ENCODE measurements around the gene C1orf159.

The C1orf159 gene

DNA sequence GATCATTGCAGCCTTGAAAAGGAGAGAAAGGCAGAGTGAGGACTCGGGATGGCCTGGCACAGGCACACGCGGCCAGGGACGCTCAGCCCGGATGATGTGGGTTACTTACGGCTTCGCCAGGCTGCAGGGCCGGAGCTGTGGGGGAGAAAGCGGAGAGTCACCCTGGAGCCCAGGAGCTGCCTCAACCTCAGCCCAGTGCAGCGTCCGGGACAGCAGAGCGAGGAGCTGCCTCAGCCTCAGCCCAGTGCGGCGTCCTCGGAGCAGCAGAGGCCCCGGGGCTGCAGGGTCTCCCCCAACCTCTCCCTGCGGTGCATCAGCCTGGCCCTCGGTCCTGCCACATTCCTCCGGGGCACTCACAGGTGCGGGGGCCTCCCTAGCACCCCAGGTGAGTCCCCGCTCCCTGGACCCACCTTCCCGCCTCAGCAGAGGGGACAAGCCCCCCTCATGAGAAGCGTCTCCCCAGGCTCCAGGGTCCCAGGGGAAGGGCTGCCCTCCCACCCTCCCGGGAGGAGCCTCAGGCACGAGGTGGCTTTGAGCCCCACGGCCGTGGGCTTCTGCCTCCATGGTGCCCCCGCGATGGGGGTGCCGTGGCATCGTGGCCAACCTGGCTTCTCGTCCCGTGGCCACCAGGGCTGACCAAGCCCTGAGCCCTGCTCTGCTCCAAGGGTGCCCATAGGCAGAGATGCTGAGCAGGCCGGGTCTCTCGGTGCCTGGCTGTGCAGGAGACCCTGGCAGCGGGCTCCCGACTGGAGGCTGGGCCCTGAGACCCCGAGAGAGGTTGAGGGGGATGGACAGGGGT, 31.3 kb downstream of the C1orf159 start:
- Histone ChIP-seq H4K20me1 (ENCODE audit: low read depth, low read length) (no peaks in the 10 kb centered on the region), H3K79me2 (ENCODE audit: insufficient read depth, low read length) (no peaks in the 10 kb centered on the region), H3K4me3 (ENCODE audit: insufficient read depth, low read length, poor library complexity, severe bottlenecking) (no peak overlapping the region), H3K27ac (ENCODE audit: low read depth, low read length) (no peak overlapping the region), H3K9me2 (replicated peaks; ENCODE audit: insufficient read depth, low read length) (no peaks in the 10 kb centered on the region), H3K36me3 (ENCODE audit: low read length) (no peaks in the 10 kb centered on the region), H3K9ac (ENCODE audit: low read length) (no peak overlapping the region), H2AFZ (ENCODE audit: low read depth, low read length, severe bottlenecking) (no peak overlapping the region), H3K4me2 (ENCODE audit: low read depth, low read length, poor library complexity, severe bottlenecking) (no peak overlapping the region), H3K9me3 (ENCODE audit: insufficient read depth, low read length) (no peaks in the 10 kb centered on the region), H3K27me3 (ENCODE audit: low read length) (no peaks in the 10 kb centered on the region), H3F3A (ENCODE audit: insufficient read depth) (no peaks in the 10 kb centered on the region; the same call in 1 of the 2 replicates)
- TF ChIP-seq EZH2phosphoT487 (conservative IDR thresholded peaks at IDR 0.05; ENCODE audit: low read length) (no peak), CTCF (IDR thresholded peaks at IDR 0.05; ENCODE audit: insufficient read depth, low read length, poor library complexity, severe bottlenecking) (no peak)

DNA sequence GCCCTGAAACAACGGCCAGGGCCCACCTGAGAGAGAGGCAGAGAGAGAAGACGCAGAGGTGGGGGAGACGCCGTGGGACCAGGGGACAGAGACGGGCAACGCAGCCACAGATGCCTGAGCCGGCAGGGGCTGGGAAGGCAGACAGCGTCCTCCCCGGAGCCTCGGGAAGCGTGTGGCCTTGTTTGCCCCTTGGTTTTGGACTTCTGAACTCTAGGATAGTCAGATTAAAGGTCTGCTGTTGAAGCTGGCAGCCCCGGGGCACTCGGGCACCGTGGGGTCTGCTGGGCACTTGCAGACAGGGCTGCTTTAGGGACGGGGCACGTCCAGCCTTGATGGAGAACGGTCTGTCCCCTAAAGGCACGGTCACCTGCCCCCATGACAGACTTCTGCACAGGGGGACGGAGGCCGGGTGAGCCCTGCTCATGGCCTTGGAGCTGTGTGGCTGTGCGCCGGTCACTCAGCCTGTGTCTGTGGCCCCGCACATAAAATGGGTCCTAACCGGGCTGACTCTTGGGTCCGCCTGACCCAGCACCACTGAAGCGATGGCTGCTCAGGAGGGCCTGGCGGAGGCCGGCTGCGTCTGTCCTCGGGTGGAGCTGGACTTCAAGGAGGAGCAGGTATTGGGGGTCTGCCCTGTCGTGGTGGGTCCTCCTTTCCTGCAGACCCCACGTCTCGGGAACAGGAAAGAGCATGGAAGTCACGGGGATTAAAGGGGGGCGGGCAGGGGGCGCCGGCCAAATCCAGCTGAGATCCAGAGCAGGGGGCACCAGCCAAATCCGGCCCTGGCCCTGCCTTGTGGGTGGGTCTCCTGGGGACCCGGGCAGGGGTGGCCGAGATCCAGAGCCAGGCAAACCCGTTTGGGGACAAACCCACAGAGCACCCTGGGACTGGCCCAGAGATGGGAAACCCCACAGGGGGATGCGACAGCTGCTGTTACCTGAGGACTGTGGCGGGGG, 32.2 kb downstream of the C1orf159 start:
- H3K4me2 ChIP-seq (ENCODE audit: low read depth, low read length, poor library complexity, severe bottlenecking), result no peak overlapping the region
- H3F3A ChIP-seq (ENCODE audit: insufficient read depth), result no peaks in the 10 kb centered on the region; the same call in 1 of the 2 replicates
- TF ChIP-seq EZH2phosphoT487 (conservative IDR thresholded peaks at IDR 0.05; ENCODE audit: low read length) (no peak), CTCF (IDR thresholded peaks at IDR 0.05; ENCODE audit: insufficient read depth, low read length, poor library complexity, severe bottlenecking) (no peak)
- H3K36me3 ChIP-seq (ENCODE audit: low read length), result no peaks in the 10 kb centered on the region
- H3K27ac ChIP-seq (ENCODE audit: low read depth, low read length), result no peak overlapping the region
- no peak overlapping the region for H2AFZ ChIP-seq (ENCODE audit: low read depth, low read length, severe bottlenecking)
- H3K27me3 ChIP-seq (ENCODE audit: low read length), result no peaks in the 10 kb centered on the region
- H4K20me1 ChIP-seq (ENCODE audit: low read depth, low read length), result no peaks in the 10 kb centered on the region
- H3K9me3 ChIP-seq (ENCODE audit: insufficient read depth, low read length), result no peaks in the 10 kb centered on the region
- no peak overlapping the region for H3K4me3 ChIP-seq (ENCODE audit: insufficient read depth, low read length, poor library complexity, severe bottlenecking)
- H3K9me2 ChIP-seq (replicated peaks; ENCODE audit: insufficient read depth, low read length), result no peaks in the 10 kb centered on the region
- no peak overlapping the region for H3K9ac ChIP-seq (ENCODE audit: low read length)
- H3K79me2 ChIP-seq (ENCODE audit: insufficient read depth, low read length), result no peaks in the 10 kb centered on the region

DNA sequence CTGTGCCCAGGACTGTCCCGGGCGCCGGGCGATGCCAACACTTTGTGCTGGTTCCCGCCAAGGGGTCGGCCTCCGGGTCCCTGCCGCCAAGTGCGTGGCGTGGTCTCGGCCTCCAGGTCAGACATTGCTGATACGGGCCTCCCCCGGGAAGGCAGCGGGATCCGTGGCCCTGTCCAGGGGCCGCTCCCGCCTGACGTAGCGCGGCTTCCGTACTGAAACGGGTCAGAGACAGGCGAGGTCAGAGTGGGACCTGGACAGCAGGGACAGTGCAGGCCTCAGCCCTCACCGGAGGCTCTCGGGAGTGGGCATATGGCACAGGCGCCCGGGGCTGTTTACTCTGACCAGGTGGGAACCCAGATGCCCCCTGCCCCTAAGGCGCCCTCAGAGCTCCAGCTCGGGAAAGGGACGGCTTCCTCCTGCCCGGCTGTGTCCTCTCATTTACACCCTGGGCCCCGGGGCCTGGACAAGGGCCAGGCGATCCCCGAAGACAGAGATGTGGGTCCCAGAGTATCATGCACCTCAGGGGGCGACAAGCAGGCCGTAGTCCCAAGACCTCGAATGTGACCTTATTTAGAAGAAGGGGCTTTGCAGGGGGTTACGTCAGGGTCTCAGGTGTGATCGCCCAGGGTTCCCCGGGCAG, 33.0 kb downstream of the C1orf159 start:
- Histone ChIP-seq H3K9me3 (ENCODE audit: insufficient read depth, low read length) (no peaks in the 10 kb centered on the region), H4K20me1 (ENCODE audit: low read depth, low read length) (no peaks in the 10 kb centered on the region)

More for the DNA sequence above, 33.0 kb downstream of the C1orf159 start:
- no peaks in the 10 kb centered on the region for H3K27me3 ChIP-seq (ENCODE audit: low read length)
- no peak overlapping the region for H3K4me2 ChIP-seq (ENCODE audit: low read depth, low read length, poor library complexity, severe bottlenecking)
- no peaks in the 10 kb centered on the region; the same call in 1 of the 2 replicates for H3F3A ChIP-seq (ENCODE audit: insufficient read depth)
- H2AFZ ChIP-seq (ENCODE audit: low read depth, low read length, severe bottlenecking), result no peak overlapping the region
- H3K27ac ChIP-seq (ENCODE audit: low read depth, low read length), result no peak overlapping the region
- H3K4me3 ChIP-seq (ENCODE audit: insufficient read depth, low read length, poor library complexity, severe bottlenecking), result no peak overlapping the region
- H3K9ac ChIP-seq (ENCODE audit: low read length), result no peak overlapping the region
- no peak for TF ChIP-seq CTCF (IDR thresholded peaks at IDR 0.05; ENCODE audit: insufficient read depth, low read length, poor library complexity, severe bottlenecking)
- no peak for TF ChIP-seq EZH2phosphoT487 (conservative IDR thresholded peaks at IDR 0.05; ENCODE audit: low read length)
- no peaks in the 10 kb centered on the region for H3K9me2 ChIP-seq (replicated peaks; ENCODE audit: insufficient read depth, low read length)
- H3K36me3 ChIP-seq (ENCODE audit: low read length), result no peaks in the 10 kb centered on the region
- no peaks in the 10 kb centered on the region for H3K79me2 ChIP-seq (ENCODE audit: insufficient read depth, low read length)
